HCT116 (cell line): Measurements from ENCODE around the gene ADGRG6. TPM values are rescaled to one million over a fixed set of nuclear protein-coding genes. Genes with fewer than 3 reads are reported as not detected.

Source experiments
- ATAC-seq: fragments of 200-7000 bp; cut with Tn5 transposase; 2 replicates; pipeline ENCODE4 v1.9.1; 2020; ENCODE audit warnings: mild to moderate bottlenecking, moderate library complexity
- BruUV-seq: library from RNA; stranded (reverse); fragments of 400-500 nt; replicated peaks from 2 replicates; lab custom pipeline; 2021; lab: Mats Ljungman, UMichigan
- CTCF ChIA-PET: fragments of 300-600 bp; sonication (Branson Sonifier 250); formaldehyde crosslinking; loops from one replicate; lab custom pipeline; 2021; ENCODE audit warnings: antibody characterized with exemption; lab: Charles Lee
- POLR2A ChIA-PET: fragments of 300-600, 350-600 bp; sonication (Branson Sonifier 250); formaldehyde crosslinking; loops from one replicate; lab custom pipeline; 2021; ENCODE audit warnings: antibody characterized with exemption; lab: Charles Lee
- RAD21 ChIA-PET, 2 experiments: fragments of 300-600 bp; sonication (Branson Sonifier 250); formaldehyde crosslinking; loops; one replicate each; lab custom pipeline; 2023; ENCODE audit warnings: low total read pairs in 2 of 2; ENCODE audit not compliant: uncharacterized antibody in 2 of 2, unreplicated experiment in 2 of 2, low non-redundant PET in 1 of 2; lab: Charles Lee
- DNase-seq: peaks from one replicate; pipeline ENCODE4 v3.0.0-alpha.2; 2010; ENCODE audit warnings: low read depth, low spot score
- H2AFZ ChIP-seq: fragments of 200-600 bp; shearing (Covaris generic), sonication (generic); 2 replicates; pipeline ENCODE4 v1.6.1; 2017; ENCODE audit warnings: low read depth, mixed run types, mixed read lengths, antibody characterized with exemption, low read length; ENCODE audit not compliant: poor library complexity, severe bottlenecking
- H3K27ac ChIP-seq: 2 replicates; pipeline ENCODE4 v1.5.1; 2012; ENCODE audit warnings: low read depth, low read length
- H3K27me3 ChIP-seq: fragments of 200-600 bp; sonication (generic); 2 replicates; pipeline ENCODE4 v1.6.1; 2016; ENCODE audit warnings: mixed run types, low read length, mixed read lengths; ENCODE audit not compliant: insufficient read depth
- H3K36me3 ChIP-seq, 2 experiments: fragments of 200-500 bp in 1 of 2; fragments of 200-600 bp in 1 of 2; sonication (Bioruptor generic) in 1 of 2; sonication (generic) in 1 of 2; 2 replicates each; pipeline versions ENCODE4 v1.5.1 to v1.6.1; 2014 to 2016; ENCODE audit warnings: low read length in 2 of 2, inconsistent platforms in 1 of 2, mixed read lengths in 1 of 2, mixed run types in 1 of 2; ENCODE audit not compliant: insufficient read depth in 2 of 2, control insufficient read depth in 1 of 2
- H3K4me1 ChIP-seq, 2 experiments: fragments of 200-600 bp in 1 of 2; sonication (generic) in 1 of 2; 2 replicates each; pipeline versions ENCODE4 v1.5.1 to v1.6.1; 2012 to 2017; ENCODE audit warnings: low read length in 2 of 2, inconsistent platforms in 1 of 2, mild to moderate bottlenecking in 1 of 2, mixed read lengths in 1 of 2, mixed run types in 1 of 2, moderate library complexity in 1 of 2; ENCODE audit not compliant: insufficient read depth in 2 of 2, control insufficient read depth in 1 of 2
- H3K4me2 ChIP-seq: fragments of 200-600 bp; sonication (generic); 2 replicates; pipeline ENCODE4 v1.6.1; 2017; ENCODE audit warnings: mixed run types, low read length, mixed read lengths
- H3K4me3 ChIP-seq, 2 experiments: fragments of 200-600 bp in 1 of 2; sonication (generic) in 1 of 2; replicated peaks in 1 of 2; 2 replicates each; pipeline ENCODE4 v1.5.1; 2011 to 2016; ENCODE audit warnings: low read length in 2 of 2, control low read depth in 1 of 2, low read depth in 1 of 2, mild to moderate bottlenecking in 1 of 2, mixed read lengths in 1 of 2, mixed run types in 1 of 2
- H3K79me2 ChIP-seq: fragments of 200-600 bp; sonication (generic); 2 replicates; pipeline ENCODE4 v1.6.1; 2017; ENCODE audit warnings: mild to moderate bottlenecking, mixed run types, low read length, moderate library complexity, mixed read lengths; ENCODE audit not compliant: insufficient read depth
- H3K9ac ChIP-seq: fragments of 200-600 bp; sonication (generic); 2 replicates; pipeline ENCODE4 v1.6.1; 2016; ENCODE audit warnings: low read length, mixed read lengths
- H3K9me2 ChIP-seq: fragments of 200-600 bp; sonication (generic), shearing (Covaris generic); 2 replicates; pipeline ENCODE4 v1.6.1; 2017; ENCODE audit warnings: mixed run types, mild to moderate bottlenecking, moderate library complexity; ENCODE audit not compliant: insufficient read depth
- H3K9me3 ChIP-seq, 2 experiments: fragments of 200-500 bp in 1 of 2; fragments of 200-600 bp in 1 of 2; sonication (Bioruptor generic) in 1 of 2; sonication (generic) in 1 of 2; 2 replicates each; pipeline ENCODE4 v1.6.1; 2014 to 2017; ENCODE audit warnings: low read length in 2 of 2, mixed read lengths in 2 of 2, inconsistent platforms in 1 of 2, low read depth in 1 of 2, mild to moderate bottlenecking in 1 of 2, mixed run types in 1 of 2, moderate library complexity in 1 of 2; ENCODE audit not compliant: control insufficient read depth in 1 of 2, insufficient read depth in 1 of 2
- H4K20me1 ChIP-seq: fragments of 200-600 bp; sonication (generic), shearing (Covaris generic); 2 replicates; pipeline ENCODE4 v1.6.1; 2017; ENCODE audit warnings: mixed run types, mild to moderate bottlenecking, moderate library complexity; ENCODE audit not compliant: insufficient read depth
- ELF1 ChIP-seq: IDR thresholded peaks from 2 replicates; pipeline ENCODE4 v1.6.1; 2012; ENCODE audit warnings: low read depth, borderline replicate concordance
- EZH2phosphoT487 ChIP-seq: fragments of 200-600 bp; IDR thresholded peaks from 2 replicates; pipeline ENCODE4 v1.6.1; 2018; ENCODE audit warnings: antibody characterized with exemption, borderline replicate concordance
- POLR2A ChIP-seq: IDR thresholded peaks from 2 replicates; pipeline ENCODE4 v1.7.0; 2011; ENCODE audit warnings: borderline replicate concordance; ENCODE audit not compliant: insufficient read depth, insufficient read length; ENCODE audit errors: extremely low read depth
- RAD21 ChIP-seq: IDR thresholded peaks from 2 replicates; pipeline ENCODE4 v1.6.1; 2012; ENCODE audit warnings: low read depth, mild to moderate bottlenecking
- SIN3A ChIP-seq: IDR thresholded peaks from 2 replicates; pipeline ENCODE4 v1.6.1; 2012; ENCODE audit warnings: low read depth
- SRF ChIP-seq: IDR thresholded peaks from 2 replicates; pipeline ENCODE4 v1.6.1; 2012; ENCODE audit warnings: low read depth
- TCF7L2 ChIP-seq: IDR thresholded peaks from 2 replicates; pipeline ENCODE4 v1.7.0; 2011; ENCODE audit warnings: borderline replicate concordance, inconsistent platforms; ENCODE audit not compliant: insufficient read depth, insufficient read length; ENCODE audit errors: extremely low read depth
- intact Hi-C: fragments of 100-400 bp; cut with micrococcal nuclease; formaldehyde crosslinking; loops from 2 replicates; pipeline ENCODE4 v1.10.0; 2022
- total RNA-seq: library from RNA; stranded (reverse); gene quantifications from one replicate; pipeline ENCODE4 v1.2.1, GENCODE V29; 2021; ENCODE audit not compliant: unreplicated experiment
- TF ChIP-seq, protein P1 (sequence below): IDR thresholded peaks from 2 replicates; pipeline ENCODE4 v1.6.1; 2012
- TF ChIP-seq, protein P2 (sequence below), 3 experiments: fragments of 200-600 bp in 1 of 3; sonication (generic) in 1 of 3; IDR thresholded peaks in 2 of 3; conservative IDR thresholded peaks in 1 of 3; 2 replicates each; pipeline ENCODE4 v1.5.1; 2012 to 2017; ENCODE audit warnings: low read depth in 2 of 3, low read length in 2 of 3, antibody characterized with exemption in 1 of 3, borderline replicate concordance in 1 of 3, control low read depth in 1 of 3, mild to moderate bottlenecking in 1 of 3, mixed read lengths in 1 of 3, mixed run types in 1 of 3, moderate library complexity in 1 of 3; ENCODE audit not compliant: insufficient read depth in 1 of 3

ADGRG6 gene
- total RNA-seq, 1 experiment from 2014 or later = 67.9 TPM

- H3K9ac ChIP-seq = no peak overlapping the region
- intact Hi-C loops = no loop called here
- no peaks in the 10 kb centered on the region for H3K36me3 ChIP-seq
- no peak overlapping the region for H2AFZ ChIP-seq
- TF ChIP-seq EZH2phosphoT487 (no peak), ELF1 (no peak)
- POLR2A ChIA-PET = no interaction called here
- H3K4me3 ChIP-seq = no peak overlapping the region
- H3K27ac ChIP-seq = no peak overlapping the region
- DNase-seq (no peak), ATAC-seq (no peak)
- H3K79me2 ChIP-seq = peaks cover 55% of the 10 kb centered on the region
- H3K9me3 ChIP-seq = no peaks in the 10 kb centered on the region
- H3K4me1 ChIP-seq = no peaks in the 10 kb centered on the region
- no peak overlapping the region for H3K4me2 ChIP-seq
- no peaks in the 10 kb centered on the region for H3K27me3 ChIP-seq
- no TSS peak for BruUV-seq
- H4K20me1 ChIP-seq = no peaks in the 10 kb centered on the region
- CTCF ChIA-PET = no interaction called here
- RAD21 ChIA-PET = no interaction called here
- H3K9me2 ChIP-seq = no peaks in the 10 kb centered on the region
These were observed 41.2 kb downstream of the ADGRG6 start for GRCh38 chr6:142342986-142343385.

DNA sequence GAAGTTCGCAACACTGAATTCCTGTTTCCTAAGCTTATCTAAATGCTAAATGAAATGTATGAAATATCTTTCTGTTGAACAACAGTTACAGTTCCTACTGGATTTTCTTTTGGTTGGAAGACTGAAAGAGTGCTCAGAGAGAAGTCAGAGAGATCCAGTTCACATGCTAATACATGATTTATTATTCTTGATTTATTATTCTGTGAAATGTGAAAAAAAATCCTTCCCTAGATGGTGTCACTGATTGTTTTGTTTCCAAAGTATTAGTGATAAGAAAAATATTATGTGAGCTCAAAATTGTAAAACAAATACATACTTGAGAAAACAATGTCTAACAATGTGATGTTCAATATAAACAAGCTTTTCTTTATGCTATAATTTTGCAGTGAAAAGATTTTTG, 42.1 kb downstream of the ADGRG6 start:
- ATAC-seq = no peak
- intact Hi-C loops = no loop called here
- Histone ChIP-seq H3K4me3 (no peak overlapping the region), H3K4me2 (no peak overlapping the region), H3K9me2 (no peaks in the 10 kb centered on the region), H3K4me1 (no peaks in the 10 kb centered on the region), H3K9me3 (no peaks in the 10 kb centered on the region), H3K79me2 (peaks cover 57% of the 10 kb centered on the region), H3K27ac (no peak overlapping the region), H3K36me3 (no peaks in the 10 kb centered on the region), H2AFZ (no peak overlapping the region)
- ChIA-PET CTCF (no interaction called here), RAD21 (no interaction called here), POLR2A (no interaction called here)
- no TSS peak for BruUV-seq
- TF ChIP-seq TCF7L2 = no peak
- TF ChIP-seq, protein P1, sequence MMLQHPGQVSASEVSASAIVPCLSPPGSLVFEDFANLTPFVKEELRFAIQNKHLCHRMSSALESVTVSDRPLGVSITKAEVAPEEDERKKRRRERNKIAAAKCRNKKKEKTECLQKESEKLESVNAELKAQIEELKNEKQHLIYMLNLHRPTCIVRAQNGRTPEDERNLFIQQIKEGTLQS = no peak
- TF ChIP-seq RAD21 = no peak
- TF ChIP-seq SRF = no peak
- TF ChIP-seq EZH2phosphoT487 = no peak
- TF ChIP-seq SIN3A = no peak
- no peak for TF ChIP-seq POLR2A
- TF ChIP-seq, protein P2, sequence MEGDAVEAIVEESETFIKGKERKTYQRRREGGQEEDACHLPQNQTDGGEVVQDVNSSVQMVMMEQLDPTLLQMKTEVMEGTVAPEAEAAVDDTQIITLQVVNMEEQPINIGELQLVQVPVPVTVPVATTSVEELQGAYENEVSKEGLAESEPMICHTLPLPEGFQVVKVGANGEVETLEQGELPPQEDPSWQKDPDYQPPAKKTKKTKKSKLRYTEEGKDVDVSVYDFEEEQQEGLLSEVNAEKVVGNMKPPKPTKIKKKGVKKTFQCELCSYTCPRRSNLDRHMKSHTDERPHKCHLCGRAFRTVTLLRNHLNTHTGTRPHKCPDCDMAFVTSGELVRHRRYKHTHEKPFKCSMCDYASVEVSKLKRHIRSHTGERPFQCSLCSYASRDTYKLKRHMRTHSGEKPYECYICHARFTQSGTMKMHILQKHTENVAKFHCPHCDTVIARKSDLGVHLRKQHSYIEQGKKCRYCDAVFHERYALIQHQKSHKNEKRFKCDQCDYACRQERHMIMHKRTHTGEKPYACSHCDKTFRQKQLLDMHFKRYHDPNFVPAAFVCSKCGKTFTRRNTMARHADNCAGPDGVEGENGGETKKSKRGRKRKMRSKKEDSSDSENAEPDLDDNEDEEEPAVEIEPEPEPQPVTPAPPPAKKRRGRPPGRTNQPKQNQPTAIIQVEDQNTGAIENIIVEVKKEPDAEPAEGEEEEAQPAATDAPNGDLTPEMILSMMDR (IDR thresholded peaks at IDR 0.05 in 2 of 3, conservative IDR thresholded peaks at IDR 0.05 in 1 of 3; ENCODE audit: borderline replicate concordance in 1 of 3, insufficient read depth in 1 of 3, low read depth in 2 of 3, low read length in 2 of 3) = no peak
- TF ChIP-seq, all 23 proteins: peak for 0
- Histone ChIP-seq H3K27me3 (no peaks in the 10 kb centered on the region), H3K9ac (no peak overlapping the region), H4K20me1 (no peaks in the 10 kb centered on the region)
- DNase-seq = no peak
